Bronchial epithelial cell (primary cell): ENCODE data around the gene ARHGAP31. TPM values are rescaled to one million over a fixed set of nuclear protein-coding genes. Genes with fewer than 3 reads are reported as not detected.

Experiments used
- DNase-seq: peaks from one replicate; pipeline ENCODE4 v3.0.0-alpha.2; 2010; ENCODE audit warnings: low read depth
- FAIRE-seq: peaks from 2 replicates; lab custom pipeline; 2011; peaks lifted over from hg19 to GRCh38; lab: Jason Lieb, UNC
- H3K27me3 ChIP-seq: 2 replicates; pipeline ENCODE4 v1.5.1; 2011; ENCODE audit warnings: low read length; ENCODE audit not compliant: control insufficient read depth, insufficient read depth
- H3K36me3 ChIP-seq: 2 replicates; pipeline ENCODE4 v1.5.1; 2011; ENCODE audit warnings: low read length; ENCODE audit not compliant: control insufficient read depth, insufficient read depth
- H3K4me3 ChIP-seq: 2 replicates; pipeline ENCODE4 v1.5.1; 2011; ENCODE audit warnings: mild to moderate bottlenecking, low read depth, low read length, control low read depth
- total RNA-seq: library from RNA; depleted of rRNA; stranded (reverse); fragments of >200 nt; gene quantifications from 2 replicates; pipeline ENCODE4 v1.2.1, GENCODE V29; 2014
- TF ChIP-seq, protein P1 (sequence below): IDR thresholded peaks from 2 replicates; pipeline ENCODE4 v1.5.1; 2011; ENCODE audit warnings: mild to moderate bottlenecking, moderate library complexity, low read length, control low read depth, inconsistent platforms; ENCODE audit not compliant: insufficient read depth, severe bottlenecking

ARHGAP31 gene
- total RNA-seq, 1 donor from 2014 or later = 0.26 TPM

- TF ChIP-seq, protein P1, sequence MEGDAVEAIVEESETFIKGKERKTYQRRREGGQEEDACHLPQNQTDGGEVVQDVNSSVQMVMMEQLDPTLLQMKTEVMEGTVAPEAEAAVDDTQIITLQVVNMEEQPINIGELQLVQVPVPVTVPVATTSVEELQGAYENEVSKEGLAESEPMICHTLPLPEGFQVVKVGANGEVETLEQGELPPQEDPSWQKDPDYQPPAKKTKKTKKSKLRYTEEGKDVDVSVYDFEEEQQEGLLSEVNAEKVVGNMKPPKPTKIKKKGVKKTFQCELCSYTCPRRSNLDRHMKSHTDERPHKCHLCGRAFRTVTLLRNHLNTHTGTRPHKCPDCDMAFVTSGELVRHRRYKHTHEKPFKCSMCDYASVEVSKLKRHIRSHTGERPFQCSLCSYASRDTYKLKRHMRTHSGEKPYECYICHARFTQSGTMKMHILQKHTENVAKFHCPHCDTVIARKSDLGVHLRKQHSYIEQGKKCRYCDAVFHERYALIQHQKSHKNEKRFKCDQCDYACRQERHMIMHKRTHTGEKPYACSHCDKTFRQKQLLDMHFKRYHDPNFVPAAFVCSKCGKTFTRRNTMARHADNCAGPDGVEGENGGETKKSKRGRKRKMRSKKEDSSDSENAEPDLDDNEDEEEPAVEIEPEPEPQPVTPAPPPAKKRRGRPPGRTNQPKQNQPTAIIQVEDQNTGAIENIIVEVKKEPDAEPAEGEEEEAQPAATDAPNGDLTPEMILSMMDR = no peak
- Histone ChIP-seq H3K4me3 (no peak overlapping the region), H3K27me3 (no peaks in the 10 kb centered on the region), H3K36me3 (no peaks in the 10 kb centered on the region)
- no peak for DNase-seq
- FAIRE-seq = no peak
These were observed 82.6 kb downstream of the ARHGAP31 start for GRCh38 chr3:119376758-119377157.

DNA sequence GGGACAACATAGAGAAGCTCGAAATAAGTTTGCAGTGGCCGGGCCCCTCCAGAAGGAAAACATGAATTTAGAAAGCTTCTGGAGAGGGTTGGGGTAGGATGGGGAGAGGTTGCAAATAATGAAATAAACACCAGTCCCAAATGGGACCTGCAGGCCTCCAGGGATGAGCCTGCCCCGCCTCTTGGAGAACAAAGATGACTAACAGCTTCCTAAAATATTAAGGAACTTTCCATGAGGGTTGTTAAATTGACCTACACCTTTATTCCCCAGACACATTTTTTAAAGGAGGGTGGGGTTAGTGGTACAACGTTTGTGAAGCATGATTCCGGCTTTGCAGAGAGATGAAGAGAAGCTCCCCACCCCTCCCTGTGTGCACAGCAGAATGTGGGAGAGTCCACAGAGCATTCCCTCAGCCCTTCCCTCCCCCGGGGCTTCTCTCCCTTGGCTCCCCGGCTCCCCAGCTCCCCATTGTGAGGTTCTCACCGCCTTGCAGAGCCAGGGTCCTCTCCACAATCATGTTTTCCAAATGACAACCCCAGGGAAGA, 84.1 kb downstream of the ARHGAP31 start:
- H3K4me3 ChIP-seq = no peak overlapping the region
- FAIRE-seq = no peak
- TF ChIP-seq, protein P1 = no peak
- no peaks in the 10 kb centered on the region for H3K36me3 ChIP-seq
- H3K27me3 ChIP-seq = no peaks in the 10 kb centered on the region
- no peak for DNase-seq

- no peaks in the 10 kb centered on the region for H3K27me3 ChIP-seq
- no peak overlapping the region for H3K4me3 ChIP-seq
- no peak for FAIRE-seq
- TF ChIP-seq, protein P1 = peak; percentile 21
- no peak for DNase-seq
- no peaks in the 10 kb centered on the region for H3K36me3 ChIP-seq
These were observed 86.5 kb downstream of the ARHGAP31 start for GRCh38 chr3:119380697-119381096.

DNA sequence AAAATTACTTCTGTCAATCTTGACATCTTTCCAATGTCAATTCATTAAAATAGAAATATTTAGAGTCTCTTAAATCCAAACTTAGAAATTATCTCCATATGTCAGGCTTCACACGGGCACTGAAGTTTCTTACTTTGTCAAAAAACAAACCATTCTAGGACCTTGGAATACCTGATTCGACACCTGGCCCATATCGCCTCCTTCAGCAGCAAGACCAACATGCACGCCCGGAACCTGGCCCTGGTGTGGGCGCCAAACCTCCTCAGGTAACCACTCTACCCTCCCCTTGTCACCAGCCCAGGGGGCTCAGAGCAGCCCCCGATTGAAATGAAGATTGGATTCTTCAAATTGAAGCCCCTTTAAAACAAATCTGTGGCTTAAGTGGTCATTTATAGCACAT, 88.0 kb downstream of the ARHGAP31 start:
- TF ChIP-seq, protein P1 = no peak
- DNase-seq (no peak), FAIRE-seq (no peak)
- H3K27me3 ChIP-seq = no peaks in the 10 kb centered on the region
- no peak overlapping the region for H3K4me3 ChIP-seq
- H3K36me3 ChIP-seq = no peaks in the 10 kb centered on the region

DNA sequence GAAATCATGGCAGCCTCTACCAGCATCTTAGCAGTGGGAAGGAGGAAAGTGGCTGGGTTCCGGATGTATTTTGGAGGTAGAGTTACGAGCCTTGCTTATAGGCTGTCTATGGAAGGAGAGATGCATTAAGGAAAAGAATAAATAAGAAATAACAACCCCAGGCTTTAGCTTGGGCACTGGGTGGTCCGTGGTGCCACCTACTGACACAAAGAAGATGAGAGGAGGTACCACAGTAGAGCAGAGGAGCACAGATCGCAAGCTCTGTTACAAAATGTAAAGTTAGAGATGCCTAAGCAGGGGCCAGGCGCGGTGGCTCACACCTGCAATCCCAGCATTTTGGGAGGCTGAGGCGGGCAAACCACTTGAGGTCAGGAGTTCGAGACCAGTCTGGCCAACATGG, 94.4 kb downstream of the ARHGAP31 start:
- TF ChIP-seq, protein P1 = no peak
- DNase-seq = no peak
- no peaks in the 10 kb centered on the region for H3K27me3 ChIP-seq
- FAIRE-seq = no peak
- H3K4me3 ChIP-seq = no peak overlapping the region
- no peaks in the 10 kb centered on the region for H3K36me3 ChIP-seq

DNA sequence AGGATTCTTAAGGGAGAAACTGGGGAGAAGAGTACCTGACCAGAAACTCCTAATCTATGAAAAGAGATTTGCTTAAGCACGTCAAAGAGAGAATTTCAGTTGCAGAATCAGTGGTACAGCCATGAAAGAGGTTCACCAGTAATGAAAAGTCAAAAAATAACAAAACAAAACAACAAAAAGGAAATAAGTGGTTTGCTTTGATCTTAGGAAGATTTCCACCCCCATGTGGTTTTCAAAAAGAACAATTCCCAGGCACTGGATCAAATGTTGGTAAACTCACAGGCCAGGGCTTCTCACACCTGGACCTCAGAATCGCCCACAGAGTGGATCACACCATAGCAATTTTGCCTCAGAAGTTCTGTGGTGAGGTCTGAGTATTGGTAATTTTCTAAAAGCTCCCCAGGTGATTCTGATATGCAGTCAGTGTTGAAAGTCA, 101.8 kb downstream of the ARHGAP31 start:
- no peaks in the 10 kb centered on the region for H3K36me3 ChIP-seq
- FAIRE-seq (no peak), DNase-seq (no peak)
- H3K4me3 ChIP-seq = no peak overlapping the region
- H3K27me3 ChIP-seq = no peaks in the 10 kb centered on the region
- TF ChIP-seq, protein P1 = no peak
